Measurements from ENCODE around the gene FURIN.
A peak's percentile ranks its signal among the peaks of the same experiment; 100 is the strongest.

FURIN gene

GRCh38 chr15:90871716-90872485, 3.5 kb downstream of the FURIN start:
- Histone ChIP-seq H3K4me1 (ENCODE audit: control insufficient read depth, low read length) (peaks cover 32% of the 10 kb centered on the region), H3K9me2 (replicated peaks; ENCODE audit: control insufficient read depth, low read length) (no peaks in the 10 kb centered on the region), H3K4me3 (ENCODE audit: low read length) (peak overlapping the region; percentile 98), H3K9me3 (ENCODE audit: control insufficient read depth, insufficient read depth, low read length) (no peaks in the 10 kb centered on the region), H3K36me3 (ENCODE audit: control insufficient read depth, low read length) (peaks cover 7% of the 10 kb centered on the region; the same call in 1 of the 2 replicates), H4K20me1 (ENCODE audit: control insufficient read depth, insufficient read depth, low read depth, low read length) (0 out of 2 replicates have a peak, but pooled peaks cover 5% of the 10 kb centered on the region), H3K79me2 (ENCODE audit: control insufficient read depth, low read length) (peaks cover 36% of the 10 kb centered on the region), H3K27me3 (ENCODE audit: control insufficient read depth, low read length) (0 out of 2 replicates have a peak, but pooled peaks cover 2% of the 10 kb centered on the region), H3F3A (ENCODE audit: control insufficient read depth, insufficient read depth) (peaks cover 15% of the 10 kb centered on the region), H3K27ac (ENCODE audit: low read depth, low read length) (peak overlapping the region; percentile 30; the same call in 1 of the 2 replicates), H3K4me2 (ENCODE audit: low read length) (peak overlapping the region; percentile 99)
- TF ChIP-seq EZH2phosphoT487 (IDR thresholded peaks at IDR 0.05; ENCODE audit: borderline replicate concordance, low read length), result no peak
- TF ChIP-seq, protein P1, sequence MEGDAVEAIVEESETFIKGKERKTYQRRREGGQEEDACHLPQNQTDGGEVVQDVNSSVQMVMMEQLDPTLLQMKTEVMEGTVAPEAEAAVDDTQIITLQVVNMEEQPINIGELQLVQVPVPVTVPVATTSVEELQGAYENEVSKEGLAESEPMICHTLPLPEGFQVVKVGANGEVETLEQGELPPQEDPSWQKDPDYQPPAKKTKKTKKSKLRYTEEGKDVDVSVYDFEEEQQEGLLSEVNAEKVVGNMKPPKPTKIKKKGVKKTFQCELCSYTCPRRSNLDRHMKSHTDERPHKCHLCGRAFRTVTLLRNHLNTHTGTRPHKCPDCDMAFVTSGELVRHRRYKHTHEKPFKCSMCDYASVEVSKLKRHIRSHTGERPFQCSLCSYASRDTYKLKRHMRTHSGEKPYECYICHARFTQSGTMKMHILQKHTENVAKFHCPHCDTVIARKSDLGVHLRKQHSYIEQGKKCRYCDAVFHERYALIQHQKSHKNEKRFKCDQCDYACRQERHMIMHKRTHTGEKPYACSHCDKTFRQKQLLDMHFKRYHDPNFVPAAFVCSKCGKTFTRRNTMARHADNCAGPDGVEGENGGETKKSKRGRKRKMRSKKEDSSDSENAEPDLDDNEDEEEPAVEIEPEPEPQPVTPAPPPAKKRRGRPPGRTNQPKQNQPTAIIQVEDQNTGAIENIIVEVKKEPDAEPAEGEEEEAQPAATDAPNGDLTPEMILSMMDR (IDR thresholded peaks at IDR 0.05; ENCODE audit: low read depth, low read length, poor library complexity, severe bottlenecking), result no peak

GRCh38 chr15:90872486-90873184, 4.2 kb downstream of the FURIN start:
- Histone ChIP-seq H3K27ac (ENCODE audit: low read depth, low read length) (no peak overlapping the region; the same call in 1 of the 2 replicates), H3K9me2 (replicated peaks; ENCODE audit: control insufficient read depth, low read length) (no peaks in the 10 kb centered on the region), H3K9me3 (ENCODE audit: control insufficient read depth, insufficient read depth, low read length) (no peaks in the 10 kb centered on the region), H4K20me1 (ENCODE audit: control insufficient read depth, insufficient read depth, low read depth, low read length) (0 out of 2 replicates have a peak, but pooled peaks cover 5% of the 10 kb centered on the region), H3K4me1 (ENCODE audit: control insufficient read depth, low read length) (peaks cover 32% of the 10 kb centered on the region), H3K79me2 (ENCODE audit: control insufficient read depth, low read length) (peaks cover 36% of the 10 kb centered on the region), H3F3A (ENCODE audit: control insufficient read depth, insufficient read depth) (peaks cover 15% of the 10 kb centered on the region), H3K4me3 (ENCODE audit: low read length) (peak overlapping the region; percentile 98), H3K4me2 (ENCODE audit: low read length) (peak overlapping the region; percentile 99), H3K36me3 (ENCODE audit: control insufficient read depth, low read length) (peaks cover 14% of the 10 kb centered on the region), H3K27me3 (ENCODE audit: control insufficient read depth, low read length) (no peaks in the 10 kb centered on the region)
- TF ChIP-seq, protein P1 (IDR thresholded peaks at IDR 0.05; ENCODE audit: low read depth, low read length, poor library complexity, severe bottlenecking), result no peak
- no peak for TF ChIP-seq EZH2phosphoT487 (IDR thresholded peaks at IDR 0.05; ENCODE audit: borderline replicate concordance, low read length)

GRCh38 chr15:90873488-90873997, 5.2 kb downstream of the FURIN start:
- Histone ChIP-seq H3K27ac (ENCODE audit: low read depth, low read length) (no peak overlapping the region), H3K4me3 (ENCODE audit: low read length) (no peak overlapping the region), H3F3A (ENCODE audit: control insufficient read depth, insufficient read depth) (peaks cover 15% of the 10 kb centered on the region), H3K4me2 (ENCODE audit: low read length) (no peak overlapping the region; the same call in 1 of the 2 replicates), H3K9me2 (replicated peaks; ENCODE audit: control insufficient read depth, low read length) (no peaks in the 10 kb centered on the region), H3K9me3 (ENCODE audit: control insufficient read depth, insufficient read depth, low read length) (no peaks in the 10 kb centered on the region), H3K79me2 (ENCODE audit: control insufficient read depth, low read length) (peaks cover 36% of the 10 kb centered on the region), H3K27me3 (ENCODE audit: control insufficient read depth, low read length) (no peaks in the 10 kb centered on the region), H4K20me1 (ENCODE audit: control insufficient read depth, insufficient read depth, low read depth, low read length) (0 out of 2 replicates have a peak, but pooled peaks cover 5% of the 10 kb centered on the region), H3K4me1 (ENCODE audit: control insufficient read depth, low read length) (peaks cover 32% of the 10 kb centered on the region), H3K36me3 (ENCODE audit: control insufficient read depth, low read length) (peaks cover 21% of the 10 kb centered on the region)
- no peak for TF ChIP-seq EZH2phosphoT487 (IDR thresholded peaks at IDR 0.05; ENCODE audit: borderline replicate concordance, low read length)
- TF ChIP-seq, protein P1 (IDR thresholded peaks at IDR 0.05; ENCODE audit: low read depth, low read length, poor library complexity, severe bottlenecking), result no peak

Measured in DOHH2 (cell line).